ENCODE data around the gene ADAT2. TPM values are rescaled to one million over a fixed set of nuclear protein-coding genes. Genes with fewer than 3 reads are reported as not detected.

ADAT2 gene
- total RNA-seq, 3 donors from 2014 or later = 5.6 to 13.8 (median 9.0) TPM

- no peaks in the 10 kb centered on the region for H3K4me1 ChIP-seq (ENCODE audit: low read depth)
- intact Hi-C loops (cut with DNase I, micrococcal nuclease) = no loop called here
- TF ChIP-seq CTCF (IDR thresholded peaks at IDR 0.05) = no peak
- no peak overlapping the region for H3K4me3 ChIP-seq
- no peak for ATAC-seq
- no peak for DNase-seq
- no peaks in the 10 kb centered on the region for H3K36me3 ChIP-seq (ENCODE audit: low read depth)
- H3K9me3 ChIP-seq = no peaks in the 10 kb centered on the region
Observed at GRCh38 chr6:143468026-143468425, 17.5 kb upstream of the ADAT2 start.

- DNase-seq (no peak), ATAC-seq (no peak)
- H3K9me3 ChIP-seq = no peaks in the 10 kb centered on the region
- no peak overlapping the region for H3K4me3 ChIP-seq
- intact Hi-C loops (cut with DNase I, micrococcal nuclease) = no loop called here
- TF ChIP-seq CTCF (IDR thresholded peaks at IDR 0.05) = no peak
- no peaks in the 10 kb centered on the region for H3K4me1 ChIP-seq (ENCODE audit: low read depth)
- no peaks in the 10 kb centered on the region for H3K36me3 ChIP-seq (ENCODE audit: low read depth)
Observed at GRCh38 chr6:143465546-143465945, 15.1 kb upstream of the ADAT2 start.

- Histone ChIP-seq H3K4me3 (no peak overlapping the region), H3K36me3 (ENCODE audit: low read depth) (no peaks in the 10 kb centered on the region), H3K9me3 (no peaks in the 10 kb centered on the region), H3K4me1 (ENCODE audit: low read depth) (no peaks in the 10 kb centered on the region)
- ATAC-seq = peak; percentile 24
- TF ChIP-seq CTCF (IDR thresholded peaks at IDR 0.05) = no peak
- no peak for DNase-seq
- intact Hi-C loops (cut with DNase I, micrococcal nuclease) = no loop called here
Observed at GRCh38 chr6:143457563-143458359, 7.3 kb upstream of the ADAT2 start.

GRCh38 chr6:143451531-143451930, 1.0 kb upstream of the ADAT2 start:
- Histone ChIP-seq H3K4me3 (no peak overlapping the region), H3K4me1 (ENCODE audit: low read depth) (peaks cover 13% of the 10 kb centered on the region), H3K9me3 (no peaks in the 10 kb centered on the region), H3K36me3 (ENCODE audit: low read depth) (no peaks in the 10 kb centered on the region)
- DNase-seq = no peak
- intact Hi-C loops (cut with DNase I, micrococcal nuclease) = no loop called here
- no peak for ATAC-seq
- TF ChIP-seq CTCF (IDR thresholded peaks at IDR 0.05) = no peak

GRCh38 chr6:143449714-143450452, 612 bp downstream of the ADAT2 start:
- peak overlapping the region; percentile 40 for H3K4me3 ChIP-seq
- TF ChIP-seq CTCF (IDR thresholded peaks at IDR 0.05) = no peak
- intact Hi-C loops (cut with DNase I, micrococcal nuclease) = no loop called here
- H3K36me3 ChIP-seq (ENCODE audit: low read depth) = no peaks in the 10 kb centered on the region
- peaks cover 13% of the 10 kb centered on the region for H3K4me1 ChIP-seq (ENCODE audit: low read depth)
- peak; percentile 41 to 55 (median 49) for DNase-seq
- H3K9me3 ChIP-seq = no peaks in the 10 kb centered on the region
- ATAC-seq = peak; percentile 3

Data from mucosa of descending colon (tissue), 3 donors.